Mammary epithelial cell (primary cell): ENCODE results near the gene POTEJ.
"Not testable (repeated sequence)": the region's sequence is repeated elsewhere in the genome, so short reads cannot be mapped to it uniquely, and the experiment has no call there.

Experiments
- CTCF ChIP-seq, 2 donors: IDR thresholded peaks in 1 of 2; conservative IDR thresholded peaks in 1 of 2; 2 replicates each; pipeline ENCODE4 v1.5.1; 2011 to 2012; ENCODE audit warnings: inconsistent platforms in 2 of 2, low read length in 2 of 2, mild to moderate bottlenecking in 2 of 2, control low read depth in 1 of 2, low read depth in 1 of 2; ENCODE audit not compliant: insufficient read depth in 1 of 2; ENCODE audit errors: extremely low read depth in 1 of 2
- EZH2 ChIP-seq: IDR thresholded peaks from 2 replicates; pipeline ENCODE4 v1.6.1; 2012; ENCODE audit warnings: low read length, inconsistent platforms, borderline replicate concordance

GRCh38 chr2:130670026-130670745, 58.9 kb downstream of the POTEJ start:
- not testable (repeated sequence) for TF ChIP-seq CTCF (conservative IDR thresholded peaks at IDR 0.05 in 1 of 2, IDR thresholded peaks at IDR 0.05 in 1 of 2; ENCODE audit: extremely low read depth in 1 of 2, insufficient read depth in 1 of 2, low read depth in 1 of 2, low read length in 2 of 2); EZH2
